MCF 10A (cell line): Measurements from ENCODE around the gene LAD1. TPM values are rescaled to one million over a fixed set of nuclear protein-coding genes. Genes with fewer than 3 reads are reported as not detected.

Source experiments
- BruUV-seq: library from RNA; stranded (reverse); fragments of 400-500 nt; replicated peaks from 2 replicates; lab custom pipeline; 2021; lab: Mats Ljungman, UMichigan
- CTCF ChIA-PET: fragments of 300-600 bp; sonication (Branson Sonifier 250); formaldehyde crosslinking; extraction: SDS; loops from one replicate; lab custom pipeline; 2021; ENCODE audit warnings: antibody characterized with exemption, inconsistent platforms; lab: Yijun Ruan, JAX
- POLR2A ChIA-PET: fragments of 300-600, 350-650 bp; sonication (Branson Sonifier 250); formaldehyde crosslinking; extraction: SDS; loops from one replicate; lab custom pipeline; 2020; ENCODE audit warnings: antibody characterized with exemption, inconsistent platforms; lab: Yijun Ruan, JAX
- DNase-seq: peaks from one replicate; pipeline ENCODE4 v3.0.0-alpha.2; 2018; ENCODE audit not compliant: unreplicated experiment
- H3K27ac Mint-ChIP-seq: one replicate; pipeline ENCODE4 v1.8.0; 2022; ENCODE audit warnings: mild to moderate bottlenecking, low read depth, mixed read lengths; ENCODE audit not compliant: unreplicated experiment
- H3K27me3 Mint-ChIP-seq: one replicate; pipeline ENCODE4 v1.8.0; 2022; ENCODE audit warnings: mixed read lengths; ENCODE audit not compliant: insufficient read depth, unreplicated experiment
- H3K36me3 Mint-ChIP-seq: one replicate; pipeline ENCODE4 v1.8.0; 2022; ENCODE audit warnings: mild to moderate bottlenecking, moderate library complexity, mixed read lengths; ENCODE audit not compliant: insufficient read depth, unreplicated experiment
- H3K4me1 Mint-ChIP-seq: one replicate; pipeline ENCODE4 v1.8.0; 2022; ENCODE audit warnings: mixed read lengths; ENCODE audit not compliant: insufficient read depth, unreplicated experiment
- H3K4me3 Mint-ChIP-seq: one replicate; pipeline ENCODE4 v1.8.0; 2022; ENCODE audit warnings: mild to moderate bottlenecking, moderate library complexity, mixed read lengths; ENCODE audit not compliant: unreplicated experiment
- H3K9me3 Mint-ChIP-seq: one replicate; pipeline ENCODE4 v1.8.0; 2022; ENCODE audit warnings: mixed read lengths; ENCODE audit not compliant: unreplicated experiment
- CTCF ChIP-seq: fragments of 200-600 bp; IDR thresholded peaks from one replicate; pipeline ENCODE4 v1.8.0; 2022; ENCODE audit warnings: antibody characterized with exemption, mild to moderate bottlenecking; ENCODE audit not compliant: unreplicated experiment
- intact Hi-C: fragments of 100-400 bp; cut with micrococcal nuclease; formaldehyde crosslinking; loops from 2 replicates; pipeline ENCODE4 v1.14.1; 2022
- total RNA-seq: library from RNA; stranded (reverse); gene quantifications from 2 replicates; pipeline ENCODE4 v1.2.3, GENCODE V29; 2022

The LAD1 gene
- total RNA-seq, 1 experiment from 2014 or later, result 40.9 TPM

DNA sequence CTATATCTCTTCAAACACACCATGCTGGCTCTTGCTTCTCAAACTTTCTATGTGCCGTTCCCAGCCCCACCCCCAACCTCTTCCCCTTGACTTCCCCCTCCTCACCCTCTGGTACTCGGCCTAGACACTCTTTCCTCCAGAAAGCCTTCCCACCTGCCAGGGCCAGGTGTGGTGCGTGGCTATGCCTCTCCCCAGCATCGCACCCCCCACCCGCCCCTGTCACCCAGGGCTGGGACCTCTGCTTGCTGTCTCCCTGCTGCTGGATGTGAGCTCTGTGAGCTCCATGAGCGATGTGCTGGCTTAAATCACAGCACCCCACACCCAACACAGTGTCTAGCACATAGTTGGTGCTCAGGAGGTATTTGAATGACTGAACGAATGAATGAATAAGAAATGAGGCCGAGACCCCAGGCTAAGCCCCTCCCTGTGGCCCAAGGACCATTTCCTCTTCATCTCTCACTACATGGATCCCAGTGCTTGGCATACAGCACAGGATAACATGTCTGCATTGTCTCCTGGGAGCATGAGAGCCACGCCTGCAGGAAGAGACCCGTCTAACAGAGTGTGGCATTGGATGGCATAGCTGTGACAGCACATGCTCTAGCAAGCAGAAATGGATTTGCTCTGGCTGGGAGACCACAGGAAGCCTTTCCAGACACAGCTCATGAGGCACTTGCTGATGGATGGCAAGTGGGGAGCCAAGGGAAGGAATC, 41.3 kb downstream of the LAD1 start:
- no TSS peak for BruUV-seq
- no peak overlapping the region for H3K4me3 Mint-ChIP-seq
- H3K27ac Mint-ChIP-seq, result peak overlapping the region; percentile 47
- no peak for DNase-seq
- intact Hi-C loops, result no loop called here
- peaks cover 55% of the 10 kb centered on the region for H3K4me1 Mint-ChIP-seq
- ChIA-PET CTCF (interaction anchor here (0.7 to 15.6 kb wide), 18 partner anchors 11 to 478 kb away, joined by 3 to 550 read pairs (median 6); partner anchors contain the start of gene TMEM9), POLR2A (interaction anchor here (0.6 to 11.7 kb wide), 10 partner anchors 9 to 104 kb away, joined by 3 to 159 read pairs (median 13); no protein-coding TSS in a partner anchor)
- no peak for TF ChIP-seq CTCF
- no peaks in the 10 kb centered on the region for H3K27me3 Mint-ChIP-seq
- no peaks in the 10 kb centered on the region for H3K36me3 Mint-ChIP-seq
- no peaks in the 10 kb centered on the region for H3K9me3 Mint-ChIP-seq

DNA sequence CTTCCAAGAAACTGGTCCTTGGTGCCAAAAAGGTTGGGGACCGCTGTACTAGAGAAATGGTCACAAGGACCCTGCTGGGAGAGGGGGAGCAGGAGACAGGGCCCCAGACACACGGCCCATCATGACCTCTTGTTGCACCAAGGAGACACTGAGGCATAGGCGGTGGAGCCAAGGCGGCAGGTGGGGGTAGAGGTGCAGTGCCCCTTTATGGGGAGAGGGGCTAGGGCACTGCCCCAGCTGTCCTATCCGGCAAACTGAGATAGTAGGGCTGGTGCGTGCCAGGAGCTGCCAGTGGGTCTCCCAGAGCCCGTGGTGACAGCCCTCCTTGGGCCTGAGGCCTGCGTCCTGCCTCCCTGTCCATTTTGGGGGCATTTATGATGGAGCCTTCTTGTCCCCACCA, 41.9 kb downstream of the LAD1 start:
- peaks cover 55% of the 10 kb centered on the region for H3K4me1 Mint-ChIP-seq
- no peak overlapping the region for H3K4me3 Mint-ChIP-seq
- no peaks in the 10 kb centered on the region for H3K9me3 Mint-ChIP-seq
- no peak overlapping the region for H3K27ac Mint-ChIP-seq
- no peak for TF ChIP-seq CTCF
- intact Hi-C loops, result no loop called here
- ChIA-PET CTCF (interaction anchor here (0.6 to 15.6 kb wide), 12 partner anchors 10 to 477 kb away, joined by 3 to 550 read pairs (median 62); partner anchors contain the start of gene TMEM9), POLR2A (interaction anchor here (2.0 to 11.7 kb wide), 3 partner anchors 11 to 58 kb away, joined by 6 to 159 read pairs (median 56); no protein-coding TSS in a partner anchor)
- no TSS peak for BruUV-seq
- no peaks in the 10 kb centered on the region for H3K36me3 Mint-ChIP-seq
- no peak for DNase-seq
- H3K27me3 Mint-ChIP-seq, result no peaks in the 10 kb centered on the region

DNA sequence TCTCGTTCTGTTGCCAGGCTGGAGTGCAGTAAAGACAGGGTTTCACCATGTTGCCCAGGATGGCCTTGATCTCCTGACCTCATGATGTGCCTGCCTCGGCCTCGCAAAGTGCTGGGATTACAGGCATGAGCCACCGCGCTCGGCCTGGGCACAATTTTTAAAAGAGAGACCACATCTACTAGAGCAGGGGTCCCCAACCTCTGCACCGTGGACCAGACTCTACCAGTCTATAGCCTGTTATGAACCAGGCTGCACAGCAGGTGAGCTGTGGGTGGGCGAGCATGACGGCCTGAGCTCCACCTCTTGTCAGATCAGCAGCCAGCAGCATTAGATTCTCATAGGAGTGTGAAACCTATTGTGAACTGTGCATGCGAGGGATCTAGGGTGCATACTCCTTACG, 42.4 kb downstream of the LAD1 start:
- TF ChIP-seq CTCF, result no peak
- BruUV-seq, result no TSS peak
- POLR2A ChIA-PET, result interaction anchor here (0.6 to 11.7 kb wide), 4 partner anchors 46 to 98 kb away, joined by 3 to 159 read pairs (median 93); no protein-coding TSS in a partner anchor
- Mint-ChIP-seq H3K4me1 (peaks cover 55% of the 10 kb centered on the region), H3K27ac (no peak overlapping the region), H3K9me3 (no peaks in the 10 kb centered on the region), H3K36me3 (no peaks in the 10 kb centered on the region), H3K27me3 (peaks cover 2% of the 10 kb centered on the region), H3K4me3 (no peak overlapping the region)
- no peak for DNase-seq
- CTCF ChIA-PET, result interaction anchor here (0.6 to 15.6 kb wide), 10 partner anchors 10 to 384 kb away, joined by 3 to 550 read pairs (median 62); no protein-coding TSS in a partner anchor
- intact Hi-C loops, result no loop called here

- DNase-seq, result no peak
- CTCF ChIA-PET, result interaction anchor here (0.9 to 15.6 kb wide), 10 partner anchors 9 to 384 kb away, joined by 3 to 550 read pairs (median 48); no protein-coding TSS in a partner anchor
- no peaks in the 10 kb centered on the region for H3K9me3 Mint-ChIP-seq
- H3K36me3 Mint-ChIP-seq, result no peaks in the 10 kb centered on the region
- H3K27me3 Mint-ChIP-seq, result peaks cover 7% of the 10 kb centered on the region
- POLR2A ChIA-PET, result interaction anchor here (0.6 to 11.7 kb wide), 6 partner anchors 11 to 98 kb away, joined by 3 to 159 read pairs (median 47); no protein-coding TSS in a partner anchor
- H3K4me1 Mint-ChIP-seq, result peaks cover 55% of the 10 kb centered on the region
- intact Hi-C loops, result no loop called here
- H3K4me3 Mint-ChIP-seq, result no peak overlapping the region
- TF ChIP-seq CTCF, result no peak
- no TSS peak for BruUV-seq
- no peak overlapping the region for H3K27ac Mint-ChIP-seq
These were observed 42.9 kb downstream of the LAD1 start for GRCh38 chr1:201356236-201356635.
